ENCODE results near the gene A4GALT.
"Not testable (repeated sequence)": the region's sequence is repeated elsewhere in the genome, so short reads cannot be mapped to it uniquely, and the experiment has no call there.

A4GALT gene

GRCh38 chr22:42740320-42740719 lies 19.6 kb upstream of the A4GALT start:
- DNase-seq (ENCODE audit: low spot score), result not testable (repeated sequence)

DNA sequence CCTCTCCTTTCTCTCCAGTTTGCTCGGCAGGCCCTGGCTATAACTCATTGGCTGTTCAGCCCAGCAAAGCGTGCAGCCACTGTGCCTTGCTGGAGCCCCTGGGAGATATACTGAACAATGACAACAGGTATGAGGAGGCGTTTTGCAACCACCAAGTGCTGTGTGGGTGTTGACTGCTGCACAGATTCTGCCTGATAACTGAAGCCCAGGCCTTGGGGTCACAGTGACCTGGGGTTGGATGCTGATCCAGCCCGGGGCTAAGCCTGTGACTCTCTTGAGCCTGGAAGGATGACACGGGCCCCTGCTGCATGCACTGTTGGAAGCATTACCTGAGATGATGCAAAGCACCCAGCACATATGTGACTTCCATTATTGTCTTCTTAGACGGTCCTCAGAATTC lies 13.7 kb upstream of the A4GALT start:
- DNase-seq (ENCODE audit: low spot score), result no peak

- DNase-seq (ENCODE audit: low spot score), result not testable (repeated sequence)
Observed at GRCh38 chr22:42733394-42733793, 12.7 kb upstream of the A4GALT start.

- no peak for DNase-seq (ENCODE audit: low spot score)
Observed at GRCh38 chr22:42732081-42732480, 11.4 kb upstream of the A4GALT start.

- no peak for DNase-seq (ENCODE audit: low spot score)
Observed at GRCh38 chr22:42726811-42727210, 6.1 kb upstream of the A4GALT start.

DNA sequence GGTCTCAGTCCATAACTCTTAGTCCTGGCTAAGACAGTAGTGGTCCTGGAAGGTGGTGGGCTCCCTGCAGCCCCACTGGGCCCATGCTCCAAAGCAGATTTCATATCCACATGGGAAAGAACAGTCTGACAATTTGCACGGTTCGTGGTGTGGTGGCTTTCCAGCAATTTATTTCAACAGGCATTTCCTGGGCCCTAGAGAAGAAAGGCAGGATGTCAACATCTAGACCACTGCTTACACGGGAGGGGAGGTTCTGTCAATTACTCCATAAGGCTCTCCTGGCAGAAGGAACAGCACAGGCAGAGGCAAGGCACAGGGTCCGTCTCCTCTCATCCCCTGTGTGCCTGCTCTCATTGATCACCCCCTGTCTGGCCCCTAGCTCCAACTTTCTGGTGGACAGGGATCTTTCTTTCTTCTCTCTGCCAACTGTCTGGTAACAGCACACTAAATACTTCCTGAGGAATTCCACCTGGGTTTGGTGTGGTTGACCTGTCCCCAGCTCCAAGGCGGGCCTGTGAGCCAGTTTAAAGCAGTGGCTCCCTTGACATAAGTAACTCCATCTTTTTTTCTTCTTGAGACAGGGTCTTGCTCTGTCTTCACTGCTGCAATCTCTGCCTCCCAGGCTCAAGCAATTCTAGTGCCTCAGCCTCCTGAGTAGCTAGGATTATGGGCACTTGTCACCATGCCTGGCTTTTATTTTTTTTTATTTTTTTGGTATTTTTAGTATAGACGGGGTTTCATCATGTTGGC lies 5.1 kb upstream of the A4GALT start:
- DNase-seq (ENCODE audit: low spot score), result no peak

DNA sequence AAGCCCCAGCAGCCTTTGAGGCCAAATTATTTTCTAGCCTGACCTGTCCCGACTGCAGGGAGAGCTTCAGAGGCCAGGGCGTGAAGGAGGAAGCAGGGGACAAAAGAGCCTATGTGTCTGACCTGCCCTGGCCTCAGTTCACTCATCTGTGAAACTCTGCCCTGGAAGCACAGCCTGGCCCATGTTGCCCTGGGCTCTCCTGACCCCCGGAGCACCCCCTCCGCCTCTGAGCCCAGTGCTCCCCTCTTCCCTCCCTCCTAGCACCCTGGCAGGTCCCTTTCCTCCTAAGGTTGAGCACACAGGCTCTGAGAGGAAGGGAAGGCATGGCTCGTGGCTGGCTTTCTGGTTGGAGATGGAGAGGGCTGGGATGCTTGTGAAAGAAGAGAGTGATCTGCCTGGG lies 3.4 kb upstream of the A4GALT start:
- no peak for DNase-seq (ENCODE audit: low spot score)

- no peak for DNase-seq (ENCODE audit: low spot score)
Observed at GRCh38 chr22:42721045-42721434, 370 bp upstream of the A4GALT start.

DNA sequence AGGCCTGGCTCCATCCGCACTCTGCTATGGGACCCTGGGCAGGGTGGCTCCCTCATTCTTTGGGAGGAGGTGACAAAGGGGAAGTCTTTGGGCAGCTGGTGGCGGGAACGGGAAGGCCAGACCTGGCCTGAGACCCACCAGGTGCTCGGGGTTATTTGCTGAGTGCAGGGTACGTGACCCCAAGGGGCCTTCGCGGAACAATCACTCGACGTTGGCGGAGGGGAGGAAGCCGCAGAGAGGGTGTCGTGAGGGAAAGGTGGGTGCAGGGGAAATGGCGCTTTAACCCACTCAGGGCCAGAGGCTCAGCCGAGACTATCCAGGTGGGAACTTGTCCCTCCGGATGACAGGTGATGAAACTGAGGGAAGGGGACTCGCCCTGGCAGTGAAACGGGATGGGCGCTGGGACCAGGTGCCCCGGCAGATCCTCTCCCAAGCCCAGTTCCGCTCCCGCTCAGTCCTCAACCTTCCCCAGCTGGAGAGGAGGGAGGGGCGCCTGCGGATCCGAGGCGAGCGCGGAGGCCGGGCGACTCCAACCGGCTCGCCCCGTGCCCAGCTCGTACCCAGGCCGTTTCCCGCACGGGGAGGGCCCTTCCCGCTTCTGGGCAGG lies 911 bp downstream of the A4GALT start:
- DNase-seq (ENCODE audit: low spot score), result no peak

DNA sequence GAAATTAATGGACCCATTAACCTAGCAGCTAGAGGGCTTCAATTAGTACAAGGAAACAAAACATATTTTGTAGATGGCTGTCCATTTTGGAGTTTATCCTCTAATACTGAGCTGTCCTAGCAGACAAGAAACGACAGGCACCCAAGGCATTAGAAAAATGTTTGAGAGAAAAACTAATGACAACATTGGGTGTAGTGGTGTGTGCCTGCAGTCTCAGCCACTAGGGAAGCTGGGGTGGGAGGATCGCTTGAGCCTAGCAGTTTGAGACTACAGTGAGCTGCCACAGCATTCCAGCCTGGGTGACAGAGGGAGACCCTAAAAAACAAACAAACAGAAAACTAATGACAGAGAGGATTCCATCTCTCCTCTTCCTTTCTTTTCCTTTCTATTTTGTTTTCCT lies 1.5 kb downstream of the A4GALT start:
- DNase-seq (ENCODE audit: low spot score), result no peak

DNA sequence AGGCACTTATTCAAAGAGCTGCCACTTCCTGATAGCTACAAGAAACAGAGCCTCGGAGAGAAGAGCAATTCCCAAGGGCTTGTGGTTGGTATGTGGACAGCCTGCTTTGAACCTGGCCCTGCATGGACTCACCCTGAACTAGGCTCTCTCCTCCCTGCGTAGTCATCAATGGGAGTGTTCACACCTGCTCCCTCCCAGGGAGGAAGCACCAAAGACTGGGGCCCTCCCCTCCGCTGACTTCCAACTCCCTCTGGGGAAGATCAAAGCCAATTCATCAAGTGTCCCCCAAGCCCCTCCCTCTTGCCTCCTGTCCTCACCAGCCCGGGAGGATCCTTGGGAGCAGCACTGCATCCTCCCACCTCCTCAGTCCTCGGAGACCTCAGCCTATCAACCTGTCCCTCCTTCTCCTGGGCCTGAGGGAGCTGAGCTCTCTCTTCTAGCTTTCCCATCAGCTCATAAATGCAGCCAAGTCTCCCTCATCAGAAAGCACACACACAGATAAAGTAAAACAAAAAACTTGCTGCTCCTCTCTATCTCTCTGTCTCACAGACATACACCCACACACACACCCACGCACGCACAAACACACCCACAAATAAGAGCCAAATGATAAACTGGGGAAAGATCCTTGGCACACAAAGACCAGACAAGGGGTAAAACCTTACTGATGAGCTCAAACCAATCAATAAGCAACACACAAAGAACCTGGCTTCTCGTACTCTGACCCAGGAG lies 3.3 kb downstream of the A4GALT start:
- no peak for DNase-seq (ENCODE audit: low spot score)

GRCh38 chr22:42716649-42717127 lies 4.0 kb downstream of the A4GALT start:
- no peak for DNase-seq (ENCODE audit: low spot score)

DNA sequence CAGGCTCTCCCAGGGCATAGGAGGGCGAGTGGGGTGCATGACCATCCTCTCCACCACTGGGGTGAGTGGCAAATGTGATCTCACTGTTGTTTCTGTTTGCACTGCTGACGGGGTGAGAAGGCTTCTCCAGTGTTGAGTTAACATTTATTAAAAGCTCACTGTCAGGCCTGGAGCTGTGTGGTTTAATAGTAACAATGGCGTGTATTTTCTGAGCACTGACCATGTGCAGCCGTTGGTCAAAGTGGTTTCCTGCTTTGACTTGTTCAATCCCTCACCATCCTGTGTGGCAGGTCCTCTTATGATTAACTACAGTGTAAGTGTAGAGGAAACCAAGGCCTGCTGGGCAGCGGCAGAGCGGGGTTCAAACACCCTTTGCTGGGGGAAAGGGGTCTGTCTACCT lies 4.4 kb downstream of the A4GALT start:
- DNase-seq (ENCODE audit: low spot score), result no peak

DNA sequence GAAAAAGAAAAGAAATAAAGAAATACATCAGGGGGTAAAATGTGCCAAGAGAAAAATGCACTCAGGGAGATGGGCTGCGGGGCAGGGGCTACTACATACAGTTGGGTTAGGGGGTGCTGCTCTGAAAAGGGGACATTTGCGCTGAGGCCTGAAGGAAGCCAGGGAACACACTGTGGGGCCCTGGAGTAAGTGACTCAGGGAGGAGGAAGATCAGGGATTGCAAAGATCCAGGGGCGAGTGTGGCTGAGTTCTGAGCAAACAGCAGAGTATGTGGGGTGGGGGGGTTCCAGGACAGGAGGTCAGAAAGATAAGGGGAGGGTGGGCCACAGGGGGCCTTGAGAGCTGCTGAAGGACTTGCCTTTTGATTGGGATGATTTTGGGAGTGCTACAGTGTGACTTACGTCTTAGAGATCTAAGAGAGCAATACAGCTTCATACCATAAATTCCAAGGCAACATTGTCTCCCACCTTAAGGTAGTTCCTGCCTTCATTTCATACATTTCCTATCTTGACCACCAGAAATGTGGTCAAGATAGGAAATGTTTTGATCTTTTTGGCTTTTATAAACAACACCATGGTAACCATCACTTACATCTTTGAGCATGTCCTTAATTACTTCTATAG lies 5.8 kb downstream of the A4GALT start:
- no peak for DNase-seq (ENCODE audit: low spot score)

- DNase-seq (ENCODE audit: low spot score), result no peak
Observed at GRCh38 chr22:42714308-42714707, 6.4 kb downstream of the A4GALT start.

DNA sequence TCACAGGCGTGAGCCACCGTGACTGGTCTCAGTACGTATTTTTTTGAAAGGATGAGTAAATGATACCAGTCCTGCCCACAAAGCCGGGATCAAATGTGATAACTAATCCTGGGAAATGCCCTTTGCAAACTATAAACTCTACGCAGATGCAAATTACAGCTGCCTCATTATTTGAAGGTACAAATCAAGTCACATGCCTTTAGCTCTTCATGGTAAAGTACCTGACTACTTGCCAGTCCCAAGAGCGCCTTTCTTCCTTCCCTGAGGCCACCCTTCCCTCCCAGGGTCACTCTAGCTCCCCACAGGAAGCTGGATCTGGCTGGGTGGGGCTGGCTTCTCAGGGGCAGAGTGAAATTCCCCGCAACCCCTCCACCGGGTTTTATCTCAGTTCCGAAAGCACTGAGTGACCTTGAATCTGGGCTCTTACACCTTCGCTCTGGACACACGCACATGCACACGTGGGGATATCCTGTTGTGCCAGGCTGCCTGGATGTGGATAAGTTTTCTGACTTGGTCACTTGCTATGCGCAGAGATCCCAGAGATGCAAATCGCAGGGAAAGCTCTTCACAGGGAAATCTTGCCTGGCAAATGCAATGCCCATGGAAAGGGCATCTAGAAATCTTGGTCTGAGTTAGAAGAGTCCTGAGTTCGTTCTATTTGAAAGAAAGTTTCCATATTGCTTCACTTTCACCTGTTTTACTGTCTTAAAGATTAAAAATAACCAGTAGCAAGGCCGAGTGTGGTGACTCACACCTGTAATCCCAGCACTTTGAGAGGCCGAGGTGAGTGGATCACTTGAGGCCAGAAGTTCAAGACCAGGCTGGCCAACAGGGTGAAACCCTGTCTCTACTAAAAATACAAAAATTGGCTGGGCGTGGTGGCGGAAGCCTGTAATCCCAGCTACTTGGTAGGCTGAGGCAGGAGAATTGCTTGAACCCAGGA lies 8.5 kb downstream of the A4GALT start:
- no peak for DNase-seq (ENCODE audit: low spot score)

- no peak for DNase-seq (ENCODE audit: low spot score)
Observed at GRCh38 chr22:42711281-42711731, 9.4 kb downstream of the A4GALT start.

- DNase-seq (ENCODE audit: low spot score), result no peak
Observed at GRCh38 chr22:42708417-42708816, 12.3 kb downstream of the A4GALT start.

DNA sequence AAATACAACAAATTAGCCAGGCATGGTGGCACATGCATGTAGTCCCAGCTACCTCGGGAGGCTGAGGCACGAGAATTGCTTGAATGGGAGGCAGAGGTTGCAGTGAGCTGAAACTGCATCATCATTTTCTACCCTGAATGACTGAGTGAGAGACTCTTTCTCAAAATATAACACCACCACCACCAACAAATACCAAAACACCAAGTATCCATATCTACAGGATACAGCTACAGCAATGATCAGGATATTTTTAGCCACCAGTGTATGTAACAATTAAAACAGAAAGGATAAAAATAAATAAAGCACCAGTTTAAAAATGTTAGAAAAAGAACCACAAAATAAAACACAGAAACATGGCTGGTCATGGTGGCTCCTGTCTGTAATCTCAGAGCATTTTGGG lies 13.2 kb downstream of the A4GALT start:
- no peak for DNase-seq (ENCODE audit: low spot score)

DNA sequence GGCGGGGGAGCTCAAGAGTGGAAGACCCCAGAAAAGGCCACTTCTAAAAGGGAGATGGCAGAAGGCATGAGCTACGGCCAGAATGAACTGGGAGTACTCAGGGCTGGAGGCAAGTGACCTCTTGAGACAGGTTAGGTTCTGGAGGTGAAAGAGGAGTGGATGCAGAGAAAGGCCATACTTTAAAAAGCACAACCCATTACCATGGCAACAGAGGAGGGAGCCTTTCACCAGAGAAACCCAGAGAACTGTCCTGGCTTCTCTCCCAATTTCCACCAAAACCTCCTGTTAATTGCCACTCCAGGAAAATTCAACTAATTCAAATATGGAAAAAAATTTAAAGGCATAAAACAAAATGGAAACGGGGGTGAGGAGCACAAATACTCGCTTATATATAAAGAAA lies 15.8 kb downstream of the A4GALT start:
- no peak for DNase-seq (ENCODE audit: low spot score)

GRCh38 chr22:42702675-42703074 lies 18.0 kb downstream of the A4GALT start:
- DNase-seq (ENCODE audit: low spot score), result no peak

Measured in HuH-7 (cell line).